Cerebellar nuclear complex (tissue), 1 donor: ENCODE results near the gene PTPN4.
"Not testable (repeated sequence)": the region's sequence is repeated elsewhere in the genome, so short reads cannot be mapped to it uniquely, and the experiment has no call there.

Source experiments
- DNase-seq, 2 experiments: peaks; one replicate each; lab custom pipeline; 2025; lab: John Stamatoyannopoulos, UW

PTPN4 gene

GRCh38 chr2:119943058-119943457, 183.3 kb downstream of the PTPN4 start:
- DNase-seq: no peak

GRCh38 chr2:119947535-119947934, 187.8 kb downstream of the PTPN4 start:
- no peak for DNase-seq

- DNase-seq: no peak
Observed at GRCh38 chr2:119950966-119951365, 191.2 kb downstream of the PTPN4 start.

GRCh38 chr2:119958670-119959268, 199.0 kb downstream of the PTPN4 start:
- DNase-seq: no peak

GRCh38 chr2:119960821-119961220, 201.1 kb downstream of the PTPN4 start:
- DNase-seq: no peak

GRCh38 chr2:119981896-119982295, 222.2 kb downstream of the PTPN4 start:
- no peak for DNase-seq

- DNase-seq: no peak
Observed at GRCh38 chr2:119982506-119982905, 222.8 kb downstream of the PTPN4 start.

GRCh38 chr2:119983108-119983507, 223.4 kb downstream of the PTPN4 start:
- DNase-seq: no peak

- no peak for DNase-seq
Observed at GRCh38 chr2:119996148-119996547, 236.4 kb downstream of the PTPN4 start.

- DNase-seq: not testable (repeated sequence)
Observed at GRCh38 chr2:119996896-119997891, 237.5 kb downstream of the PTPN4 start.

- DNase-seq: no peak
Observed at GRCh38 chr2:120001471-120001870, 241.7 kb downstream of the PTPN4 start.

- DNase-seq: no peak
Observed at GRCh38 chr2:120004254-120004653, 244.5 kb downstream of the PTPN4 start.

- no peak for DNase-seq
Observed at GRCh38 chr2:120005834-120006521, 246.3 kb downstream of the PTPN4 start.

GRCh38 chr2:120007851-120008250, 248.1 kb downstream of the PTPN4 start:
- DNase-seq: no peak

- DNase-seq: no peak
Observed at GRCh38 chr2:120012363-120012762, 252.6 kb downstream of the PTPN4 start.

- DNase-seq: peak in 1 of 2 experiments; percentile 63
Observed at GRCh38 chr2:120012771-120013596, 253.3 kb downstream of the PTPN4 start, which contains the start of gene EPB41L5. Gene EPB41L5, plus strand, starts transcription at chr2:120013077. Its CDS starts 6,008 bp downstream, at chr2:120019085.

- no peak for DNase-seq
Observed at GRCh38 chr2:120013597-120014223, 254.0 kb downstream of the PTPN4 start.

GRCh38 chr2:120014226-120014980, 254.7 kb downstream of the PTPN4 start:
- DNase-seq: peak in 1 of 2 experiments; percentile 9

- DNase-seq: no peak
Observed at GRCh38 chr2:120016800-120017199, 257.1 kb downstream of the PTPN4 start.

GRCh38 chr2:120017201-120017600, 257.5 kb downstream of the PTPN4 start:
- DNase-seq: no peak
